Activated T-helper 17 cell treated with anti-CD3 and anti-CD28 coated beads, Interleukin-2, amount 50 U/mL, for 72 hours (primary cell): Measurements from ENCODE around the gene MAPRE2. TPM values are rescaled to one million over a fixed set of nuclear protein-coding genes. Genes with fewer than 3 reads are reported as not detected.

Experiments used
- ATAC-seq: fragments of 150-1000 bp; cut with Tn5 transposase; replicated peaks from 2 replicates; pipeline ENCODE4 v1.10.0; 2021; ENCODE audit warnings: mild to moderate bottlenecking, moderate library complexity
- H3K27ac Mint-ChIP-seq: one replicate; pipeline ENCODE4 v1.8.0; 2022; ENCODE audit warnings: mixed read lengths
- H3K27me3 Mint-ChIP-seq: one replicate; pipeline ENCODE4 v1.8.0; 2022; ENCODE audit warnings: mixed read lengths
- H3K36me3 Mint-ChIP-seq: one replicate; pipeline ENCODE4 v1.8.0; 2022; ENCODE audit warnings: low read depth, mild to moderate bottlenecking, mixed read lengths
- H3K4me1 Mint-ChIP-seq: one replicate; pipeline ENCODE4 v1.8.0; 2022; ENCODE audit warnings: mixed read lengths
- H3K4me3 Mint-ChIP-seq: one replicate; pipeline ENCODE4 v1.8.0; 2022; ENCODE audit warnings: mild to moderate bottlenecking, mixed read lengths
- H3K9me3 Mint-ChIP-seq: one replicate; pipeline ENCODE4 v1.8.0; 2022; ENCODE audit warnings: mixed read lengths
- total RNA-seq, 2 donors: library from RNA; stranded (reverse); gene quantifications; one replicate each; pipeline ENCODE4 v1.2.3, GENCODE V29; 2022

MAPRE2 gene
- total RNA-seq, 2 donors from 2014 or later: 31.6 to 32.5 TPM

DNA sequence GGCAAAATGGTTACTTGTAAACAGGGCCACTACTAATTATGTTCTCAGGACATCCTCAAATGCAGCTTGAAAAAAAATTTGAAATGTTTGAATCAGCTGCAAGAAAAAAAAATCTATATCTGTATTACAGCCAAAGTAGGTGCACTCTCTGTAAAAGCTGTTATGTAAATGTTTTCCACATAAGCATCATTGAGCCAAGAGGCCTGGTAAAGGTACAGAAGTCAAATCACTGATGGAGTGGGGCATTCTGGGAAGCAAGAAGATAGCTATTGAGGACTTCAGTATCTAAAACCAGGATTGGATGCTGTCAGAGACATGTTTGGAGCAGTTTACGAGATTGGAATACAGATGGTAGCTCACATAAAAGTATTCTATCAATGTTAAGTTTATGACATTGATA is 80.3 kb downstream of the MAPRE2 start:
- Mint-ChIP-seq H3K9me3 (no peaks in the 10 kb centered on the region), H3K4me3 (no peak overlapping the region), H3K27ac (no peak overlapping the region), H3K4me1 (peaks cover 14% of the 10 kb centered on the region), H3K27me3 (no peaks in the 10 kb centered on the region), H3K36me3 (peaks cover 5% of the 10 kb centered on the region)
- no peak for ATAC-seq

DNA sequence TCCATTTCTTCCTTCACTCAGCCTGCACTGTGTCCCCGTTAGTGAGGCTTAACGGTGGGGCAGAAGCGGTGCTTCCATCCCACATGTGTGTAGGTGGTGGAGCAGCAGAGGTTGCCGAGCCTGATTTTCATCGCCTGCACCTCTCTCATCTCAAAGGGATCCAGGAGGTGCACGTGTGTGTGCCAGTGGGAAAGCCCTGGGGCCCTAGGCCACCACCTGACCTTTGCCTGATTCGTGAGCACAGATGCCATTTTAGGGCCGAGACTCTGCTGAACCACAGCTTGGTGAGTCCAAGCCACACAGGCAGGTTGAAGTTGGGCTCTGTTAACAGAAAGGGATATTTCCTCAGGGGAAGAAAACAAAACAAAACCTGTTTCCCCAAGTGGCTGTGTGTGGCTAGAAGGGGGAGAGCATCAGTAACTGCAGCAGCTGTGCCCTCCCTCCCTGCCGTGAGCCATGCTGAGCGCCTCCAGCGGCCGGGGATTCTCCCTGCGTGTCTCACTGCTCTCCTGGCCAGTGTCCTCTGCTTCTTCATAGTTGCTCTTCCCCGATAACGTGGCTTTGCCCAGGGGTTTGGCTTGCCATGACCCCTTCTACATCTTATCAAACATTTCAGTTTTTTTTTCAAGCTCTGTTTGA is 81.5 kb downstream of the MAPRE2 start:
- Mint-ChIP-seq H3K4me1 (peaks cover 14% of the 10 kb centered on the region), H3K9me3 (no peaks in the 10 kb centered on the region), H3K36me3 (peaks cover 16% of the 10 kb centered on the region), H3K4me3 (no peak overlapping the region), H3K27ac (no peak overlapping the region), H3K27me3 (no peaks in the 10 kb centered on the region)
- ATAC-seq: no peak

GRCh38 chr18:35123811-35124210 is 82.6 kb downstream of the MAPRE2 start:
- Mint-ChIP-seq H3K4me3 (no peak overlapping the region), H3K4me1 (peaks cover 10% of the 10 kb centered on the region), H3K27me3 (no peaks in the 10 kb centered on the region), H3K27ac (peak overlapping the region; percentile 45), H3K9me3 (no peaks in the 10 kb centered on the region), H3K36me3 (peaks cover 27% of the 10 kb centered on the region)
- no peak for ATAC-seq

GRCh38 chr18:35127201-35127600 is 86.0 kb downstream of the MAPRE2 start:
- H3K27me3 Mint-ChIP-seq: no peaks in the 10 kb centered on the region
- H3K4me1 Mint-ChIP-seq: peaks cover 5% of the 10 kb centered on the region
- peaks cover 60% of the 10 kb centered on the region for H3K36me3 Mint-ChIP-seq
- no peak for ATAC-seq
- H3K9me3 Mint-ChIP-seq: no peaks in the 10 kb centered on the region
- no peak overlapping the region for H3K27ac Mint-ChIP-seq
- no peak overlapping the region for H3K4me3 Mint-ChIP-seq

GRCh38 chr18:35128675-35129074 is 87.5 kb downstream of the MAPRE2 start:
- no peak overlapping the region for H3K4me3 Mint-ChIP-seq
- no peak overlapping the region for H3K27ac Mint-ChIP-seq
- H3K36me3 Mint-ChIP-seq: peaks cover 68% of the 10 kb centered on the region
- H3K4me1 Mint-ChIP-seq: no peaks in the 10 kb centered on the region
- H3K9me3 Mint-ChIP-seq: no peaks in the 10 kb centered on the region
- no peaks in the 10 kb centered on the region for H3K27me3 Mint-ChIP-seq
- ATAC-seq: no peak

GRCh38 chr18:35130236-35130635 is 89.0 kb downstream of the MAPRE2 start:
- peak overlapping the region; percentile 16 for H3K27ac Mint-ChIP-seq
- H3K36me3 Mint-ChIP-seq: peaks cover 83% of the 10 kb centered on the region
- H3K4me1 Mint-ChIP-seq: no peaks in the 10 kb centered on the region
- no peaks in the 10 kb centered on the region for H3K27me3 Mint-ChIP-seq
- H3K4me3 Mint-ChIP-seq: no peak overlapping the region
- no peak for ATAC-seq
- H3K9me3 Mint-ChIP-seq: no peaks in the 10 kb centered on the region

GRCh38 chr18:35131387-35132020 is 90.3 kb downstream of the MAPRE2 start:
- no peaks in the 10 kb centered on the region for H3K27me3 Mint-ChIP-seq
- H3K36me3 Mint-ChIP-seq: peaks cover 96% of the 10 kb centered on the region
- H3K27ac Mint-ChIP-seq: no peak overlapping the region
- H3K4me3 Mint-ChIP-seq: no peak overlapping the region
- H3K4me1 Mint-ChIP-seq: no peaks in the 10 kb centered on the region
- no peaks in the 10 kb centered on the region for H3K9me3 Mint-ChIP-seq
- no peak for ATAC-seq

DNA sequence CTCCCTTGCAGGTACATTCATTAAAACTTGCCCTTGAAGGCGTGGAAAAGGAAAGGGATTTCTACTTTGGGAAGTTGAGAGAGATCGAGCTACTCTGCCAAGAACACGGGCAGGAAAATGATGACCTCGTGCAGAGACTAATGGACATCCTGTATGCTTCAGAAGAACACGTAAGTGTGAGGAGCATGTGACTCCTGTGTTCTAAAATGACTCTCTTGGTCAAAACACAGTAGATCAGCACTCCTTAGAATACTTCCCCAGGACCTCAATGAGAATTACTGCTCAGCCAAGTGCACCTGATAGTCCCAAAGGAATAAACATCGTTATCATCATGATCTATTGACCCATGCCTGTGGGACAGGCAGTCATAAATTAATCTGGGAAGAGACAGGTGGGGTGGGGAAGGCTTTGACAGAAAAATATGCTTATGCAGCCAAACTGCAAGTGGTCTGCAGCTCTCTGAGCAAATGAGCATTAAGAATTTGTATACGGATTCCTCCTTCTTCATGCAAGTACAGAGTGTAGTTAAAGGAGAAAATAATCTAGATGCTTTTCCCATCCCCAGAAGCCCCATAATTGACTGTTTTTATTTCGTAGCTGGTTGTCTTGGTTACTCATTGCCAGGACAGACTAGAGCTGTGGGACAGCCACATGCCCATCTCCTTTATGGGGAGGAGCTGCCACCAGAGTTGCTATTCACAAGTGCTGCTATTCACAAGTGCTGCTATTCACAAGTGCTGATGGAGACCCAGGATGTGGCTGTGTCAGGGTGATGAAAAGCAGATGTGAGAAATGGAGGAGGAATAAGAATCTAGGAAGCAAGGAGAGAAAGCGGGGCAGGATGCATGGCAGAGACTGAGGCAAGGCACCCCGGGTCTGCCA is 91.0 kb downstream of the MAPRE2 start:
- Mint-ChIP-seq H3K4me3 (no peak overlapping the region), H3K27me3 (no peaks in the 10 kb centered on the region), H3K36me3 (peaks cover 91% of the 10 kb centered on the region), H3K9me3 (no peaks in the 10 kb centered on the region), H3K4me1 (no peaks in the 10 kb centered on the region), H3K27ac (no peak overlapping the region)
- no peak for ATAC-seq

- H3K36me3 Mint-ChIP-seq: peaks cover 91% of the 10 kb centered on the region
- H3K27me3 Mint-ChIP-seq: no peaks in the 10 kb centered on the region
- no peak overlapping the region for H3K4me3 Mint-ChIP-seq
- peak; percentile 45 for ATAC-seq
- no peaks in the 10 kb centered on the region for H3K9me3 Mint-ChIP-seq
- no peaks in the 10 kb centered on the region for H3K4me1 Mint-ChIP-seq
- no peak overlapping the region for H3K27ac Mint-ChIP-seq
Measured at GRCh38 chr18:35134190-35134730, 93.0 kb downstream of the MAPRE2 start.

DNA sequence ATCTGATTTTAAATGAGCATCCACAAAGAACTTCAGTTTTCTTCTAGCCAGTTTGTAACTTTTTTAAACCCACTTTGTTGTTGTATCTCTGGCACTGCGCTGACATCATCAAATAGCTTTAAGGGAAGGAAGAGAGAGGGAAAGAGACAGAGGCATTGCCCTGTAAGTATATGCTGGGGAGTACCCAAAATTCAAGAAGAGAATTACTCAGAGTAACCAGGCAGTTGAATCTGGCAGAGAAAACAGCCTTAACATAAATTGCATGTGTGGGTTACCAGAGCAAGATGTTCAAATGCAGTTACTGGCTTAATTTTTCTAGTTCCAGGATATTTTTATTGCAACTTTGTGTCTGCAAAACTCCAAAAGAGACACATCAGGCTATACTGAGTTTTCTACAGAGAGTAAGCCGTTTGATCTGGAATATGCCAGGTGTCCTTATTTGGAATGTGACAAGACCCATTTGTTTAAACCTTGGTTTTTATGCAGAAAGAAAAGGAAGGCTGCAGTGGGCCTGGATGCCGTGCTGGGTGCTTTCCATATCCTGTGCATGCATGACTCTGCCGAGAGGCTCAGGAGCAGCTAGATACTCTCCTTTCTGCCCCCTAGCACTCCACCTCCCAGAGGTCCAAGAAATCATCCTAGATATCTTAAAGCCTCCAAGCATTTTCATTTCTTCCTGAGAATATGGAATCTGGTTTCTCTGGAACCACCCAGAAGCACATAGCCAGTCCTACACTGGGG is 93.7 kb downstream of the MAPRE2 start:
- no peak for ATAC-seq
- Mint-ChIP-seq H3K4me1 (no peaks in the 10 kb centered on the region), H3K27ac (no peak overlapping the region), H3K9me3 (no peaks in the 10 kb centered on the region), H3K27me3 (no peaks in the 10 kb centered on the region), H3K4me3 (no peak overlapping the region), H3K36me3 (peaks cover 89% of the 10 kb centered on the region)

- peaks cover 90% of the 10 kb centered on the region for H3K36me3 Mint-ChIP-seq
- H3K4me3 Mint-ChIP-seq: no peak overlapping the region
- no peaks in the 10 kb centered on the region for H3K27me3 Mint-ChIP-seq
- no peak for ATAC-seq
- H3K27ac Mint-ChIP-seq: no peak overlapping the region
- H3K9me3 Mint-ChIP-seq: no peaks in the 10 kb centered on the region
- H3K4me1 Mint-ChIP-seq: no peaks in the 10 kb centered on the region
Measured at GRCh38 chr18:35136248-35136647, 95.0 kb downstream of the MAPRE2 start.

DNA sequence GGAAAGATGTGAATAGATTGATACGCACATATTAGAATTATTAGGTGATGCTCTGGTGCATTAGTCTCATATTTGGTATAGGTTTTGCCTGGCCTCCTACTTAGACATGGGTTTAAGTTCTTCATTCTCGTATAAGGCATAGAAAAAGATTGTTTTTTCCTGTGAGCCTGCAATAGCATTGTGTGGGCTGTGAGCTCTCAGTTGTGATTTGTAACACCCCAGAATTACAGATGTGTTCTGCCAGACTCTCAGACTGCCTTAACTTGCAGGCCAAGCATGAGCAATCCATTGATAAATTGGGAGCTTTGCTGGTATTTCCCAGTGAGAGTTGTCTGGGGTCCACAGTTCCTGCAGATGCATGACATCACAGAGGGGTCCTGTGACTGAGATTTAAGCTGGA is 95.7 kb downstream of the MAPRE2 start:
- H3K27ac Mint-ChIP-seq: no peak overlapping the region
- H3K4me1 Mint-ChIP-seq: no peaks in the 10 kb centered on the region

GRCh38 chr18:35137632-35138031 is 96.4 kb downstream of the MAPRE2 start:
- H3K27me3 Mint-ChIP-seq: no peaks in the 10 kb centered on the region
- peaks cover 88% of the 10 kb centered on the region for H3K36me3 Mint-ChIP-seq
- no peaks in the 10 kb centered on the region for H3K4me1 Mint-ChIP-seq
- no peak overlapping the region for H3K4me3 Mint-ChIP-seq
- no peak for ATAC-seq
- no peak overlapping the region for H3K27ac Mint-ChIP-seq
- H3K9me3 Mint-ChIP-seq: no peaks in the 10 kb centered on the region

More for the DNA sequence above, 95.7 kb downstream of the MAPRE2 start:
- Mint-ChIP-seq H3K4me3 (no peak overlapping the region), H3K27me3 (no peaks in the 10 kb centered on the region), H3K9me3 (no peaks in the 10 kb centered on the region), H3K36me3 (peaks cover 88% of the 10 kb centered on the region)
- ATAC-seq: no peak

- ATAC-seq: no peak
- H3K4me1 Mint-ChIP-seq: no peaks in the 10 kb centered on the region
- no peaks in the 10 kb centered on the region for H3K9me3 Mint-ChIP-seq
- peak overlapping the region; percentile 25 for H3K27ac Mint-ChIP-seq
- peaks cover 79% of the 10 kb centered on the region for H3K36me3 Mint-ChIP-seq
- H3K27me3 Mint-ChIP-seq: no peaks in the 10 kb centered on the region
- H3K4me3 Mint-ChIP-seq: no peak overlapping the region
Measured at GRCh38 chr18:35138773-35139172, 97.6 kb downstream of the MAPRE2 start.
